Measurements from ENCODE around the gene AGAP1. TPM values are rescaled to one million over a fixed set of nuclear protein-coding genes. Genes with fewer than 3 reads are reported as not detected.

AGAP1 gene
- total RNA-seq, 4 donors from 2014 or later, result 7.2 to 19.6 (median 15.2) TPM

- DNase-seq, result no peak
- Histone ChIP-seq H3K4me3 (no peak overlapping the region), H3K27me3 (no peaks in the 10 kb centered on the region), H3K27ac (no peak overlapping the region), H3K4me1 (no peaks in the 10 kb centered on the region), H3K9me3 (no peaks in the 10 kb centered on the region), H3K36me3 (no peaks in the 10 kb centered on the region)
- TF ChIP-seq CTCF (IDR thresholded peaks at IDR 0.05), result no peak
- TF ChIP-seq POLR2A (IDR thresholded peaks at IDR 0.05), result no peak
- intact Hi-C loops (cut with DNase I), result no loop called here
- 89% methylated on average over 21 to 26 of the region's 26 CpGs for WGBS, 2 donors
Observed at GRCh38 chr2:235851828-235852525, 358.1 kb downstream of the AGAP1 start.

GRCh38 chr2:235852526-235852920 lies 358.7 kb downstream of the AGAP1 start:
- intact Hi-C loops (cut with DNase I), result no loop called here
- Histone ChIP-seq H3K4me3 (no peak overlapping the region), H3K27me3 (no peaks in the 10 kb centered on the region), H3K27ac (no peak overlapping the region), H3K4me1 (no peaks in the 10 kb centered on the region), H3K9me3 (no peaks in the 10 kb centered on the region), H3K36me3 (no peaks in the 10 kb centered on the region)
- TF ChIP-seq CTCF (IDR thresholded peaks at IDR 0.05) (no peak), POLR2A (IDR thresholded peaks at IDR 0.05) (no peak)
- WGBS, 2 donors, result 82 to 96% methylated on average over 6 to 9 of the region's 11 CpGs
- no peak for DNase-seq

- 92 to 93% methylated on average over 5 to 8 of the region's 9 CpGs for WGBS, 2 donors
- no peak for TF ChIP-seq CTCF (IDR thresholded peaks at IDR 0.05)
- TF ChIP-seq POLR2A (IDR thresholded peaks at IDR 0.05), result no peak
- intact Hi-C loops (cut with DNase I), result no loop called here
- no peak for DNase-seq
- Histone ChIP-seq H3K27ac (no peak overlapping the region), H3K36me3 (no peaks in the 10 kb centered on the region), H3K27me3 (no peaks in the 10 kb centered on the region), H3K4me1 (no peaks in the 10 kb centered on the region), H3K4me3 (no peak overlapping the region), H3K9me3 (no peaks in the 10 kb centered on the region)
Observed at GRCh38 chr2:235854276-235854675, 360.4 kb downstream of the AGAP1 start.

GRCh38 chr2:235855011-235855410 lies 361.2 kb downstream of the AGAP1 start:
- no peaks in the 10 kb centered on the region for H3K9me3 ChIP-seq
- intact Hi-C loops (cut with DNase I), result no loop called here
- no peaks in the 10 kb centered on the region for H3K36me3 ChIP-seq
- TF ChIP-seq POLR2A (IDR thresholded peaks at IDR 0.05) (no peak), CTCF (IDR thresholded peaks at IDR 0.05) (no peak)
- DNase-seq, result no peak
- H3K4me3 ChIP-seq, result no peak overlapping the region
- H3K27me3 ChIP-seq, result no peaks in the 10 kb centered on the region
- 89 to 95% methylated on average over 7 of the region's 7 CpGs for WGBS, 2 donors
- no peaks in the 10 kb centered on the region for H3K4me1 ChIP-seq
- no peak overlapping the region for H3K27ac ChIP-seq

GRCh38 chr2:235856151-235856854 lies 362.5 kb downstream of the AGAP1 start:
- Histone ChIP-seq H3K9me3 (no peaks in the 10 kb centered on the region), H3K36me3 (no peaks in the 10 kb centered on the region), H3K4me3 (no peak overlapping the region), H3K4me1 (no peaks in the 10 kb centered on the region), H3K27ac (no peak overlapping the region), H3K27me3 (no peaks in the 10 kb centered on the region)
- intact Hi-C loops (cut with DNase I), result no loop called here
- WGBS, 2 donors, result 91 to 100% methylated on average over 5 to 8 of the region's 11 CpGs
- TF ChIP-seq CTCF (IDR thresholded peaks at IDR 0.05) (no peak), POLR2A (IDR thresholded peaks at IDR 0.05) (no peak)
- no peak for DNase-seq
